Vagina (tissue), 2 donors: ENCODE data around the gene TSPAN4. TPM values are rescaled to one million over a fixed set of nuclear protein-coding genes. Genes with fewer than 3 reads are reported as not detected.

Experiments
- DNase-seq, 2 donors: peaks; one replicate each; pipeline ENCODE4 v3.0.0-alpha.2; 2017; ENCODE audit errors: extremely low spot score in 2 of 2
- H3K27ac ChIP-seq: fragments of 200-600 bp; sonication (generic); one replicate; pipeline ENCODE4 v1.5.1; 2019
- H3K27me3 ChIP-seq: fragments of 200-600 bp; sonication (generic); one replicate; pipeline ENCODE4 v1.5.1; 2019
- H3K36me3 ChIP-seq, 2 donors: fragments of 200-600 bp; sonication (generic); one replicate each; pipeline ENCODE4 v1.5.1; 2017 to 2019
- H3K4me1 ChIP-seq: fragments of 200-600 bp; sonication (generic); one replicate; pipeline ENCODE4 v1.5.1; 2019
- H3K4me3 ChIP-seq, 2 donors: fragments of 200-600 bp; sonication (generic); 1 replicate in 1 of 2; 2 replicates in 1 of 2; pipeline ENCODE4 v1.5.1; 2016 to 2019
- H3K9me3 ChIP-seq: fragments of 200-600 bp; sonication (generic); one replicate; pipeline ENCODE4 v1.5.1; 2019
- POLR2A ChIP-seq, 2 donors: fragments of 450-650 bp; IDR thresholded peaks; one replicate each; pipeline ENCODE4 v1.6.1; 2017; ENCODE audit warnings: antibody characterized with exemption in 2 of 2, mild to moderate bottlenecking in 2 of 2, moderate library complexity in 2 of 2
- POLR2AphosphoS5 ChIP-seq, 2 donors: sonication (generic); formaldehyde crosslinking; IDR thresholded peaks; one replicate each; pipeline ENCODE4 v1.9.0; 2017; ENCODE audit warnings: antibody characterized with exemption in 2 of 2, mild to moderate bottlenecking in 2 of 2, low read depth in 1 of 2; ENCODE audit not compliant: insufficient read depth in 1 of 2
- intact Hi-C: fragments of 100-400 bp; cut with DNase I; formaldehyde crosslinking; loops from one replicate; pipeline ENCODE4 v1.15.1; 2023
- total RNA-seq: library from RNA; depleted of rRNA; stranded (reverse); fragments of >200 nt; gene quantifications from one replicate; pipeline ENCODE4 v1.2.3, GENCODE V29; 2016
- TF ChIP-seq, protein P1 (sequence below), 3 experiments: fragments of 450-650 bp in 2 of 3; fragments of 200-600 bp in 1 of 3; sonication (generic) in 1 of 3; IDR thresholded peaks; one replicate each; pipeline ENCODE4 v1.5.1; 2017 to 2019; ENCODE audit warnings: antibody characterized with exemption in 3 of 3, mild to moderate bottlenecking in 2 of 3, moderate library complexity in 2 of 3

TSPAN4 gene
- total RNA-seq, 1 donor from 2014 or later: 99.0 TPM

DNA sequence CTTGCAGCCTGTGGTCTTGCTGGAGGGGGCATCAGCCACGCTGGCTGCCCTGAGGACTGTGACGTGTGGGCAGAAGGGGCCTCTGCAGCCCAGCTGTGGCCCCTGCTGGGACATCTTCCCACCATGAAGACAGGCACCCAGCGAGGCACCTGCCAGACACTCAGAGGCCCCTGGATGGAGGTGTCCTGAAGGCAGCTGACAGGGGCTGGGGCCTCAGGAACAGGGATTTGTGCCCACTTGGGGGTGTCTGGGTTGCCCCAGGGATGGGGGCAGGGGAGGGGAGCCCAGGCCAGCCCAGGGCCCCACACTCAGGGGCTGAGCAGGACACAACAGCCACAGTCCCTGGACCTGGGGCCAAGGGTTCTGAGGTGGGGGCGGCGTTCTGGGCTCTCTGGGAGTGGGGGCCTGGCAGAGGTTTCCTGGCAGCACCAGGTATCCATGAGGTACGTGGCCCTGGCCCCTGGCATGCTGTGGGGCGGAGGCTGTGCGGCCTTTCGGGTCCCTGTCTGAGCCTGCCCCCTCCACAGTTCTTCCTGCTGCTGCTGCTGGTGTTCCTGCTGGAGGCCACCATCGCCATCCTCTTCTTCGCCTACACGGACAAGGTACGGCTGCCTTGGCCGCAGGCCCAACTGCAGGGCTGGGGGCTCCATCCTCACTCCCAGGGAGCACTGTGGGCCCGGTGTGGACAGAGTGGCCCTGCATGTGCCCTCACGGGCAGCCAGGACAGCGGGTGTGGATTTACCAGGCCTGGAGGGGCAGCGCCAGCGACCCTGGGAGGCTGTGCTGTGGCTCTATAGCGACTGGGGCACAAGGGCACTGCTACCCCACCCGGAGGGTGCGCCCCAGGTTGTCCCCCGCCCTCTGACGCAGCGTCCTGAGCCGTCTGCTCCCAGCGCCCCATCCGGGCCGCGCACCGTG is 21.5 kb downstream of the TSPAN4 start:
- no peak overlapping the region for H3K27ac ChIP-seq
- peaks cover 24% of the 10 kb centered on the region for H3K4me1 ChIP-seq
- intact Hi-C loops: no loop called here
- H3K36me3 ChIP-seq: peaks cover 0 to 12% of the 10 kb centered on the region in 2 donors
- no peaks in the 10 kb centered on the region for H3K27me3 ChIP-seq
- TF ChIP-seq POLR2A (IDR thresholded peaks at IDR 0.05): no peak
- TF ChIP-seq, protein P1, sequence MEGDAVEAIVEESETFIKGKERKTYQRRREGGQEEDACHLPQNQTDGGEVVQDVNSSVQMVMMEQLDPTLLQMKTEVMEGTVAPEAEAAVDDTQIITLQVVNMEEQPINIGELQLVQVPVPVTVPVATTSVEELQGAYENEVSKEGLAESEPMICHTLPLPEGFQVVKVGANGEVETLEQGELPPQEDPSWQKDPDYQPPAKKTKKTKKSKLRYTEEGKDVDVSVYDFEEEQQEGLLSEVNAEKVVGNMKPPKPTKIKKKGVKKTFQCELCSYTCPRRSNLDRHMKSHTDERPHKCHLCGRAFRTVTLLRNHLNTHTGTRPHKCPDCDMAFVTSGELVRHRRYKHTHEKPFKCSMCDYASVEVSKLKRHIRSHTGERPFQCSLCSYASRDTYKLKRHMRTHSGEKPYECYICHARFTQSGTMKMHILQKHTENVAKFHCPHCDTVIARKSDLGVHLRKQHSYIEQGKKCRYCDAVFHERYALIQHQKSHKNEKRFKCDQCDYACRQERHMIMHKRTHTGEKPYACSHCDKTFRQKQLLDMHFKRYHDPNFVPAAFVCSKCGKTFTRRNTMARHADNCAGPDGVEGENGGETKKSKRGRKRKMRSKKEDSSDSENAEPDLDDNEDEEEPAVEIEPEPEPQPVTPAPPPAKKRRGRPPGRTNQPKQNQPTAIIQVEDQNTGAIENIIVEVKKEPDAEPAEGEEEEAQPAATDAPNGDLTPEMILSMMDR (IDR thresholded peaks at IDR 0.05): no peak
- no peaks in the 10 kb centered on the region for H3K9me3 ChIP-seq
- no peak overlapping the region for H3K4me3 ChIP-seq
- no peak for DNase-seq

DNA sequence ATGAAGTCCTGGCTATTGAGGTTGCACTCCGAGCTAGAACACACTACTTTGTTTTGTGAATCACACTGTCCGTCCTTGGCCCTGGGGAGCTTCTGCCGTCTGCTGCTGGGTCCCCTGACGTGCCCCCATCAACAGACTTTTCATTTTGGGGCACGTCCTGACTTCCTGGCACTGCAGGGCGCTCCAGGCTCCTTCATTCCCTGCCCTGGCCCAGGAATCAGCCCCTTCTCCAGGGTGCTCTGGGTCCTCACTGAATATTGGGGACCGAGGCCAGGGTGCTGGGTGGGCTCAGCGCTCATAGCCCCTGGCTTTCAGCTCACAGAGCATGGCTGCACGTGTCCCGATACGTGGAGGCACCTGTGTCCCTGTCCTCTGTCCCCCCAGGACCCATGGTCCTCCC is 22.2 kb downstream of the TSPAN4 start:
- intact Hi-C loops: no loop called here

DNA sequence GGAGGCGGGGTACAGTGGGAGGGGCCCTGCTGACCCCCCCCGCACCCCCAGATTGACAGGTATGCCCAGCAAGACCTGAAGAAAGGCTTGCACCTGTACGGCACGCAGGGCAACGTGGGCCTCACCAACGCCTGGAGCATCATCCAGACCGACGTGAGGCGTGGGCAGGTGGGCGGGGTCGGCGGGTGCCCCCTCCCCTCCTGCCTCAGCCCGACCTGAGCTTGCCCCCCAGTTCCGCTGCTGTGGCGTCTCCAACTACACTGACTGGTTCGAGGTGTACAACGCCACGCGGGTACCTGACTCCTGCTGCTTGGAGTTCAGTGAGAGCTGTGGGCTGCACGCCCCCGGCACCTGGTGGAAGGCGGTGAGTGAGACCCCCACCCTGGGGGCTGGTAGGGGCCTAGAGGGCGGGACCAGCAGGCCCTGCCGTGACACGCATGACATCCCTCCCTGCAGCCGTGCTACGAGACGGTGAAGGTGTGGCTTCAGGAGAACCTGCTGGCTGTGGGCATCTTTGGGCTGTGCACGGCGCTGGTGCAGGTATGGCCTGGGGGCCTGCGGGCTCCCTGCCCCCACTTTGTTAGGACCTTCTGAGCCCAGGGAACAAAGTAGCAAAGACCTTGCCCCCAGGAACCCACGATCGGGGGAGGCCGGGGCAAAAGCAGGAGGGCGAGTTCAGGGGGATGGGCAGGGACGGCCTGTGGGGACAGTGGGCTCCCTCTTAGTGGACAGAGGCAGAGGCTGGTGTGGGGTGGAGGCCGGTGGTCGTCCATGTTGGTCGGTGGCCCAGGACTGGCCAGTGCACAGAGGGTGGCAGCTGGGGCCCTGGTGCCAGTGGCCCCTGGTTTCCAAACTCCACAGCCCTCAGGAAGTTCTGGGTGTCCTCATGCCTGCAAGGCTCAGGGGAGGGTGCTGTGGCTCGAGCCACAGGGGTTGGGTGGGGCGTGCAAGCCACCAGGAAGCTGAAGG is 23.1 kb downstream of the TSPAN4 start:
- intact Hi-C loops: no loop called here

More for the DNA sequence above, 22.2 kb downstream of the TSPAN4 start:
- no peak overlapping the region for H3K4me3 ChIP-seq
- no peaks in the 10 kb centered on the region for H3K9me3 ChIP-seq
- DNase-seq: no peak
- peaks cover 17% of the 10 kb centered on the region for H3K4me1 ChIP-seq
- peaks cover 0 to 12% of the 10 kb centered on the region in 2 donors for H3K36me3 ChIP-seq
- no peaks in the 10 kb centered on the region for H3K27me3 ChIP-seq
- no peak overlapping the region for H3K27ac ChIP-seq
- TF ChIP-seq, protein P1 (IDR thresholded peaks at IDR 0.05): no peak
- no peak for TF ChIP-seq POLR2A (IDR thresholded peaks at IDR 0.05)
- TF ChIP-seq POLR2AphosphoS5 (IDR thresholded peaks at IDR 0.05; ENCODE audit: insufficient read depth in 1 of 2, low read depth in 1 of 2): no peak

DNA sequence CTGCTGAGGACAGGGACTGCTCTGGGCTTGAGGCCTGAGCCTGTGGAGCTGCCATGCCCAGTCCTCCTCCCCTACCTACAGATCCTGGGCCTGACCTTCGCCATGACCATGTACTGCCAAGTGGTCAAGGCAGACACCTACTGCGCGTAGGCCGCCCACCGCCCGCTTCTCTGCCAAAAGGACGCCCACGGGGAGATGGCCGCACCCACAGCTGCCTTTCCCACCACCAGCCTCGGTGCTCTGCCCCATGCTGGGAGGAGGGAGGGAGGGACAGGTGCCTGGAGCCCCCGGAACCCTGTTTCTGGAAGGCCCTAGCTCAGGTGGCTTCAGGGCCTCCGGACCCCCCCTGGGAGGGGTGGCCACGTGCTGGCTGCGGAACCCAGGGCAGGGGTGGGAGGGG is 23.8 kb downstream of the TSPAN4 start:
- Histone ChIP-seq H3K27me3 (no peaks in the 10 kb centered on the region), H3K4me1 (peaks cover 12% of the 10 kb centered on the region), H3K27ac (no peak overlapping the region), H3K4me3 (no peak overlapping the region), H3K9me3 (no peaks in the 10 kb centered on the region), H3K36me3 (peaks cover 0 to 12% of the 10 kb centered on the region in 2 donors)
- TF ChIP-seq, protein P1 (IDR thresholded peaks at IDR 0.05): no peak
- TF ChIP-seq POLR2AphosphoS5 (IDR thresholded peaks at IDR 0.05; ENCODE audit: insufficient read depth in 1 of 2, low read depth in 1 of 2) (no peak), POLR2A (IDR thresholded peaks at IDR 0.05) (no peak)
- DNase-seq: no peak
- intact Hi-C loops: no loop called here

More for the DNA sequence above, 23.1 kb downstream of the TSPAN4 start:
- peaks cover 12% of the 10 kb centered on the region for H3K4me1 ChIP-seq
- no peak for TF ChIP-seq POLR2A (IDR thresholded peaks at IDR 0.05)
- TF ChIP-seq, protein P1 (IDR thresholded peaks at IDR 0.05): no peak
- TF ChIP-seq POLR2AphosphoS5 (IDR thresholded peaks at IDR 0.05; ENCODE audit: insufficient read depth in 1 of 2, low read depth in 1 of 2): no peak
- H3K9me3 ChIP-seq: no peaks in the 10 kb centered on the region
- peaks cover 0 to 12% of the 10 kb centered on the region in 2 donors for H3K36me3 ChIP-seq
- no peak overlapping the region for H3K27ac ChIP-seq
- no peaks in the 10 kb centered on the region for H3K27me3 ChIP-seq
- H3K4me3 ChIP-seq: no peak overlapping the region
- no peak for DNase-seq
